H1 (cell line): ENCODE measurements around the gene STXBP6.

Experiments
- ATF3 ChIP-seq: IDR thresholded peaks from 2 replicates; pipeline ENCODE4 v1.6.1; 2011; ENCODE audit warnings: low read depth, mild to moderate bottlenecking, low read length; ENCODE audit not compliant: insufficient read depth
- BRCA1 ChIP-seq: IDR thresholded peaks from 2 replicates; pipeline ENCODE4 v1.6.1; 2012; ENCODE audit warnings: low read depth, low read length, improper control_type of control experiment
- CHD2 ChIP-seq: IDR thresholded peaks from 2 replicates; pipeline ENCODE4 v1.6.1; 2012; ENCODE audit warnings: low read length, improper control_type of control experiment
- CTCF ChIP-seq, 3 experiments: IDR thresholded peaks; 1 replicate in 2 of 3; 2 replicates in 1 of 3; pipeline versions ENCODE4 v1.5.1 to v1.6.1; 2011; ENCODE audit warnings: low read length in 3 of 3, mild to moderate bottlenecking in 3 of 3, inconsistent platforms in 2 of 3, low read depth in 1 of 3, moderate library complexity in 1 of 3; ENCODE audit not compliant: insufficient read depth in 1 of 3; ENCODE audit errors: control extremely low read depth in 1 of 3
- EGR1 ChIP-seq: IDR thresholded peaks from 2 replicates; pipeline ENCODE4 v1.6.1; 2011; ENCODE audit warnings: low read depth, low read length, borderline replicate concordance
- EP300 ChIP-seq, 2 experiments: IDR thresholded peaks; 1 replicate in 1 of 2; 2 replicates in 1 of 2; pipeline ENCODE4 v1.6.1; 2011 to 2012; ENCODE audit warnings: low read depth in 2 of 2, low read length in 2 of 2, mild to moderate bottlenecking in 2 of 2, borderline replicate concordance in 1 of 2, inconsistent platforms in 1 of 2, moderate library complexity in 1 of 2
- EZH2 ChIP-seq: fragments of 200-600 bp; sonication (generic); IDR thresholded peaks from 2 replicates; pipeline ENCODE4 v1.7.1; 2012; ENCODE audit warnings: low read depth, mild to moderate bottlenecking, moderate library complexity, low read length, inconsistent platforms; ENCODE audit not compliant: severe bottlenecking
- FOSL1 ChIP-seq: IDR thresholded peaks from 2 replicates; pipeline ENCODE4 v1.6.1; 2011; ENCODE audit warnings: mild to moderate bottlenecking, low read depth, low read length, moderate library complexity; ENCODE audit not compliant: insufficient read depth
- JUND ChIP-seq: IDR thresholded peaks from 2 replicates; pipeline ENCODE4 v1.6.1; 2011; ENCODE audit warnings: mild to moderate bottlenecking, improper control_type of control experiment, low read length
- KDM4A ChIP-seq: IDR thresholded peaks from one replicate; pipeline ENCODE4 v1.7.1; 2012; ENCODE audit warnings: low read depth, mild to moderate bottlenecking, moderate library complexity, low read length, inconsistent platforms; ENCODE audit not compliant: severe bottlenecking
- POLR2A ChIP-seq, 2 experiments: IDR thresholded peaks; 1 replicate in 1 of 2; 2 replicates in 1 of 2; pipeline ENCODE4 v1.6.1; 2011; ENCODE audit warnings: low read depth in 2 of 2, low read length in 2 of 2, mild to moderate bottlenecking in 2 of 2; ENCODE audit errors: control extremely low read depth in 1 of 2
- POLR2AphosphoS5 ChIP-seq: IDR thresholded peaks from 2 replicates; pipeline ENCODE4 v1.6.1; 2011; ENCODE audit warnings: low read depth, low read length
- TAF1 ChIP-seq: IDR thresholded peaks from 2 replicates; pipeline ENCODE4 v1.6.1; 2011; ENCODE audit warnings: mild to moderate bottlenecking, low read depth, low read length

- no peak for TF ChIP-seq TAF1
- TF ChIP-seq CTCF (IDR thresholded peaks at IDR 0.05; ENCODE audit: control extremely low read depth in 1 of 3, insufficient read depth in 1 of 3, low read depth in 1 of 3, low read length in 3 of 3): no peak
- no peak for TF ChIP-seq EGR1
- no peak for TF ChIP-seq ATF3
- no peak for TF ChIP-seq CHD2
- no peak for TF ChIP-seq FOSL1
- TF ChIP-seq JUND: no peak
- TF ChIP-seq POLR2AphosphoS5: no peak
- TF ChIP-seq EP300 (IDR thresholded peaks at IDR 0.05; ENCODE audit: borderline replicate concordance in 1 of 2, low read depth in 2 of 2, low read length in 2 of 2): no peak
- TF ChIP-seq POLR2A (IDR thresholded peaks at IDR 0.05; ENCODE audit: control extremely low read depth in 1 of 2, low read depth in 2 of 2, low read length in 2 of 2): no peak
- no peak for TF ChIP-seq EZH2
- TF ChIP-seq BRCA1: no peak
- TF ChIP-seq KDM4A: no peak
Observed at GRCh38 chr14:25052921-25053320, 3.0 kb upstream of the STXBP6 start.
